Measurements from ENCODE around the gene ARHGEF19. TPM values are rescaled to one million over a fixed set of nuclear protein-coding genes. Genes with fewer than 3 reads are reported as not detected.
A peak's percentile ranks its signal among the peaks of the same experiment; 100 is the strongest.

ARHGEF19 gene
- total and polyA plus RNA-seq, 2 of the 13 experiments (the other 11 are each of a cell fraction or from before 2014, with no cell fraction given), result 1.7 to 1.8 TPM

DNA sequence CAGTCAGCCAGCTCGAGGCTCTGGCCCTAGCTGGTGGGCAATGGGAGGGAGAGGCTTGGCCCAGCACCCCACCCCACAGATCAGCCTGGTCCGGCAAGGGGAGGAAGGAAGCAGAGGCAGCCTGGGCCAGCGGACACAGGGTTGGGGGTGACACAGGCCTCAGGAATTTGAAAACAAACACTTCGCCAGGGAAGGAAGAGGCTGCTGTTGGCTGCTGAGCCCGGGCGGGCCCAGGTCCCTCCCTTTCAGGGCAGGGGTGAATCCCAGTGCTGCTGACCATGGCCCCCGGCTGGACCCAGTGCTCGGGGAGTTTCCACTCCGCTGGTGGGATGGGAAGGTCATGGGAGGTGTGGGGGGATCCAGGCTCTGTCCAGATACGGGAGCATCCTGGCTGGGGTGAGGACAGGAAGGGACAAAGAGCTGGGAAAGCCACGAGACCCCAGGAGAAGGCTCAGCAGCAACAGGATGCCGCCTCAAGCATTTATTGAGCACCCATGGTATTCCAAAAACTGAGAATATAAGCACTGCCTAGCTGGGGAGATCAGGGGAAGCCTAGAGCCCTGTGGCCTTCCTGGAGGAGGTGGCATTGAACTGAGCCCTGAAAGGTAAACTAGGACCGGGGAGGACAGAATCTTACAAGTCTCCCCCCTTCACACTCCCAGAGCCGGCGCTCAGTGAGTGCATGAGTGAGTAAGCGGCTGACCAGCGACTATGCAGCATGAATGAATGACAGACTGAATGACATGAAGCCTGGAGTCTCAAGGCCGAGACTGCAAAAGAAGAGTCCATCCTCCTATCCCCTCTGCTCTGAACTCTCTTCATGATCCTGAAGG is 30.3 kb downstream of the ARHGEF19 start (continued):
- TF ChIP-seq ZEB1 (IDR thresholded peaks at IDR 0.05; ENCODE audit: insufficient replicate concordance, low read depth) (no peak), ZSCAN25 (CRISPR knock-in tag; IDR thresholded peaks at IDR 0.05) (peak; percentile 99), ZNF136 (CRISPR knock-in tag; IDR thresholded peaks at IDR 0.05; ENCODE audit: low read depth) (no peak; the same call in 1 of the 2 replicates), ZNF792 (CRISPR knock-in tag; IDR thresholded peaks at IDR 0.05) (0 out of 2 replicates have a peak, but pooled peaks have one; percentile 39), AHR (CRISPR knock-in tag; IDR thresholded peaks at IDR 0.05) (no peak), PHF5A (CRISPR knock-in tag; IDR thresholded peaks at IDR 0.05; ENCODE audit: low read depth, unreplicated experiment) (peak; percentile 56), ZNF207 (IDR thresholded peaks at IDR 0.05; ENCODE audit: borderline replicate concordance) (no peak), ZNF577 (CRISPR knock-in tag; IDR thresholded peaks at IDR 0.05; ENCODE audit: borderline replicate concordance, low read depth) (no peak), SOX5 (CRISPR knock-in tag; IDR thresholded peaks at IDR 0.05; ENCODE audit: borderline replicate concordance) (peak; percentile 82; the same call in 1 of the 2 replicates)
- TF ChIP-seq, protein P1, sequence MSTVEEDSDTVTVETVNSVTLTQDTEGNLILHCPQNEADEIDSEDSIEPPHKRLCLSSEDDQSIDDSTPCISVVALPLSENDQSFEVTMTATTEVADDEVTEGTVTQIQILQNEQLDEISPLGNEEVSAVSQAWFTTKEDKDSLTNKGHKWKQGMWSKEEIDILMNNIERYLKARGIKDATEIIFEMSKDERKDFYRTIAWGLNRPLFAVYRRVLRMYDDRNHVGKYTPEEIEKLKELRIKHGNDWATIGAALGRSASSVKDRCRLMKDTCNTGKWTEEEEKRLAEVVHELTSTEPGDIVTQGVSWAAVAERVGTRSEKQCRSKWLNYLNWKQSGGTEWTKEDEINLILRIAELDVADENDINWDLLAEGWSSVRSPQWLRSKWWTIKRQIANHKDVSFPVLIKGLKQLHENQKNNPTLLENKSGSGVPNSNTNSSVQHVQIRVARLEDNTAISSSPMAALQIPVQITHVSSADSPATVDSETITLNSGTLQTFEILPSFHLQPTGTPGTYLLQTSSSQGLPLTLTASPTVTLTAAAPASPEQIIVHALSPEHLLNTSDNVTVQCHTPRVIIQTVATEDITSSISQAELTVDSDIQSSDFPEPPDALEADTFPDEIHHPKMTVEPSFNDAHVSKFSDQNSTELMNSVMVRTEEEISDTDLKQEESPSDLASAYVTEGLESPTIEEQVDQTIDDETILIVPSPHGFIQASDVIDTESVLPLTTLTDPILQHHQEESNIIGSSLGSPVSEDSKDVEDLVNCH (CRISPR knock-in tag; IDR thresholded peaks at IDR 0.05), result no peak
- TF ChIP-seq, protein P2, sequence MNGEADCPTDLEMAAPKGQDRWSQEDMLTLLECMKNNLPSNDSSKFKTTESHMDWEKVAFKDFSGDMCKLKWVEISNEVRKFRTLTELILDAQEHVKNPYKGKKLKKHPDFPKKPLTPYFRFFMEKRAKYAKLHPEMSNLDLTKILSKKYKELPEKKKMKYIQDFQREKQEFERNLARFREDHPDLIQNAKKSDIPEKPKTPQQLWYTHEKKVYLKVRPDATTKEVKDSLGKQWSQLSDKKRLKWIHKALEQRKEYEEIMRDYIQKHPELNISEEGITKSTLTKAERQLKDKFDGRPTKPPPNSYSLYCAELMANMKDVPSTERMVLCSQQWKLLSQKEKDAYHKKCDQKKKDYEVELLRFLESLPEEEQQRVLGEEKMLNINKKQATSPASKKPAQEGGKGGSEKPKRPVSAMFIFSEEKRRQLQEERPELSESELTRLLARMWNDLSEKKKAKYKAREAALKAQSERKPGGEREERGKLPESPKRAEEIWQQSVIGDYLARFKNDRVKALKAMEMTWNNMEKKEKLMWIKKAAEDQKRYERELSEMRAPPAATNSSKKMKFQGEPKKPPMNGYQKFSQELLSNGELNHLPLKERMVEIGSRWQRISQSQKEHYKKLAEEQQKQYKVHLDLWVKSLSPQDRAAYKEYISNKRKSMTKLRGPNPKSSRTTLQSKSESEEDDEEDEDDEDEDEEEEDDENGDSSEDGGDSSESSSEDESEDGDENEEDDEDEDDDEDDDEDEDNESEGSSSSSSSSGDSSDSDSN (CRISPR knock-in tag; IDR thresholded peaks at IDR 0.05), result peak; percentile 72
- TF ChIP-seq, protein P3, sequence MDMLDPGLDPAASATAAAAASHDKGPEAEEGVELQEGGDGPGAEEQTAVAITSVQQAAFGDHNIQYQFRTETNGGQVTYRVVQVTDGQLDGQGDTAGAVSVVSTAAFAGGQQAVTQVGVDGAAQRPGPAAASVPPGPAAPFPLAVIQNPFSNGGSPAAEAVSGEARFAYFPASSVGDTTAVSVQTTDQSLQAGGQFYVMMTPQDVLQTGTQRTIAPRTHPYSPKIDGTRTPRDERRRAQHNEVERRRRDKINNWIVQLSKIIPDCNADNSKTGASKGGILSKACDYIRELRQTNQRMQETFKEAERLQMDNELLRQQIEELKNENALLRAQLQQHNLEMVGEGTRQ (IDR thresholded peaks at IDR 0.05; ENCODE audit: low read depth, low read length), result no peak
- TF ChIP-seq, protein P3 (CRISPR knock-in tag; IDR thresholded peaks at IDR 0.05; ENCODE audit: borderline replicate concordance), result no peak
- TF ChIP-seq, protein P4, sequence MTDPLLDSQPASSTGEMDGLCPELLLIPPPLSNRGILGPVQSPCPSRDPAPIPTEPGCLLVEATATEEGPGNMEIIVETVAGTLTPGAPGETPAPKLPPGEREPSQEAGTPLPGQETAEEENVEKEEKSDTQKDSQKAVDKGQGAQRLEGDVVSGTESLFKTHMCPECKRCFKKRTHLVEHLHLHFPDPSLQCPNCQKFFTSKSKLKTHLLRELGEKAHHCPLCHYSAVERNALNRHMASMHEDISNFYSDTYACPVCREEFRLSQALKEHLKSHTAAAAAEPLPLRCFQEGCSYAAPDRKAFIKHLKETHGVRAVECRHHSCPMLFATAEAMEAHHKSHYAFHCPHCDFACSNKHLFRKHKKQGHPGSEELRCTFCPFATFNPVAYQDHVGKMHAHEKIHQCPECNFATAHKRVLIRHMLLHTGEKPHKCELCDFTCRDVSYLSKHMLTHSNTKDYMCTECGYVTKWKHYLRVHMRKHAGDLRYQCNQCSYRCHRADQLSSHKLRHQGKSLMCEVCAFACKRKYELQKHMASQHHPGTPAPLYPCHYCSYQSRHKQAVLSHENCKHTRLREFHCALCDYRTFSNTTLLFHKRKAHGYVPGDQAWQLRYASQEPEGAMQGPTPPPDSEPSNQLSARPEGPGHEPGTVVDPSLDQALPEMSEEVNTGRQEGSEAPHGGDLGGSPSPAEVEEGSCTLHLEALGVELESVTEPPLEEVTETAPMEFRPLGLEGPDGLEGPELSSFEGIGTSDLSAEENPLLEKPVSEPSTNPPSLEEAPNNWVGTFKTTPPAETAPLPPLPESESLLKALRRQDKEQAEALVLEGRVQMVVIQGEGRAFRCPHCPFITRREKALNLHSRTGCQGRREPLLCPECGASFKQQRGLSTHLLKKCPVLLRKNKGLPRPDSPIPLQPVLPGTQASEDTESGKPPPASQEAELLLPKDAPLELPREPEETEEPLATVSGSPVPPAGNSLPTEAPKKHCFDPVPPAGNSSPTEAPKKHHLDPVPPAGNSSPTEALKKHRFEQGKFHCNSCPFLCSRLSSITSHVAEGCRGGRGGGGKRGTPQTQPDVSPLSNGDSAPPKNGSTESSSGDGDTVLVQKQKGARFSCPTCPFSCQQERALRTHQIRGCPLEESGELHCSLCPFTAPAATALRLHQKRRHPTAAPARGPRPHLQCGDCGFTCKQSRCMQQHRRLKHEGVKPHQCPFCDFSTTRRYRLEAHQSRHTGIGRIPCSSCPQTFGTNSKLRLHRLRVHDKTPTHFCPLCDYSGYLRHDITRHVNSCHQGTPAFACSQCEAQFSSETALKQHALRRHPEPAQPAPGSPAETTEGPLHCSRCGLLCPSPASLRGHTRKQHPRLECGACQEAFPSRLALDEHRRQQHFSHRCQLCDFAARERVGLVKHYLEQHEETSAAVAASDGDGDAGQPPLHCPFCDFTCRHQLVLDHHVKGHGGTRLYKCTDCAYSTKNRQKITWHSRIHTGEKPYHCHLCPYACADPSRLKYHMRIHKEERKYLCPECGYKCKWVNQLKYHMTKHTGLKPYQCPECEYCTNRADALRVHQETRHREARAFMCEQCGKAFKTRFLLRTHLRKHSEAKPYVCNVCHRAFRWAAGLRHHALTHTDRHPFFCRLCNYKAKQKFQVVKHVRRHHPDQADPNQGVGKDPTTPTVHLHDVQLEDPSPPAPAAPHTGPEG (CRISPR knock-in tag; IDR thresholded peaks at IDR 0.05), result no peak; the same call in 1 of the 2 replicates
- TF ChIP-seq, protein P5, sequence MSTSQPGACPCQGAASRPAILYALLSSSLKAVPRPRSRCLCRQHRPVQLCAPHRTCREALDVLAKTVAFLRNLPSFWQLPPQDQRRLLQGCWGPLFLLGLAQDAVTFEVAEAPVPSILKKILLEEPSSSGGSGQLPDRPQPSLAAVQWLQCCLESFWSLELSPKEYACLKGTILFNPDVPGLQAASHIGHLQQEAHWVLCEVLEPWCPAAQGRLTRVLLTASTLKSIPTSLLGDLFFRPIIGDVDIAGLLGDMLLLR (CRISPR knock-in tag; IDR thresholded peaks at IDR 0.05), result no peak

All from HepG2 (cell line).